Mesothelial cell of epicardium (in vitro differentiated cells): Measurements from ENCODE around the gene UBL4B. TPM values are rescaled to one million over a fixed set of nuclear protein-coding genes. Genes with fewer than 3 reads are reported as not detected.

Experiments used
- DNase-seq, 2 experiments: peaks; one replicate each; pipeline ENCODE4 v3.0.0; 2021; ENCODE audit warnings: low spot score in 2 of 2; ENCODE audit not compliant: unreplicated experiment in 2 of 2
- H3K27ac Mint-ChIP-seq: 2 replicates; pipeline ENCODE4 v1.8.0; 2021; ENCODE audit warnings: mixed read lengths
- H3K27me3 Mint-ChIP-seq: 2 replicates; pipeline ENCODE4 v1.8.0; 2021; ENCODE audit warnings: low read depth, mixed read lengths
- H3K36me3 Mint-ChIP-seq: 2 replicates; pipeline ENCODE4 v1.8.0; 2021; ENCODE audit warnings: mixed read lengths
- H3K4me1 Mint-ChIP-seq: 2 replicates; pipeline ENCODE4 v1.8.0; 2021; ENCODE audit warnings: mixed read lengths
- H3K4me3 Mint-ChIP-seq: 2 replicates; pipeline ENCODE4 v1.8.0; 2021; ENCODE audit warnings: mild to moderate bottlenecking, moderate library complexity, mixed read lengths
- H3K9me3 Mint-ChIP-seq: 2 replicates; pipeline ENCODE4 v1.8.0; 2021; ENCODE audit warnings: mixed read lengths
- CTCF ChIP-seq: fragments of 200-600 bp; sonication (generic); IDR thresholded peaks from one replicate; pipeline ENCODE4 v1.5.0; 2021; ENCODE audit warnings: antibody characterized with exemption; ENCODE audit not compliant: unreplicated experiment
- total RNA-seq: library from RNA; stranded (reverse); gene quantifications from 3 replicates; pipeline ENCODE4 v1.2.1, GENCODE V29; 2021

The UBL4B gene
- total RNA-seq, 1 donor from 2014 or later, result 10.7 TPM

GRCh38 chr1:110120960-110121561, 8.8 kb downstream of the UBL4B start:
- Mint-ChIP-seq H3K4me3 (no peak overlapping the region), H3K36me3 (peaks cover 12% of the 10 kb centered on the region), H3K27me3 (no peaks in the 10 kb centered on the region), H3K4me1 (peaks cover 7% of the 10 kb centered on the region), H3K27ac (no peak overlapping the region), H3K9me3 (peaks cover 31% of the 10 kb centered on the region)
- DNase-seq, result no peak
- no peak for TF ChIP-seq CTCF

- TF ChIP-seq CTCF, result no peak
- Mint-ChIP-seq H3K9me3 (peaks cover 31% of the 10 kb centered on the region), H3K4me3 (no peak overlapping the region), H3K27me3 (peaks cover 3% of the 10 kb centered on the region), H3K4me1 (no peaks in the 10 kb centered on the region), H3K27ac (no peak overlapping the region), H3K36me3 (peaks cover 12% of the 10 kb centered on the region)
- no peak for DNase-seq
These were observed 11.0 kb downstream of the UBL4B start for GRCh38 chr1:110123224-110123623.

- Mint-ChIP-seq H3K36me3 (peaks cover 8% of the 10 kb centered on the region), H3K27ac (no peak overlapping the region), H3K27me3 (peaks cover 25% of the 10 kb centered on the region), H3K4me1 (peaks cover 7% of the 10 kb centered on the region), H3K9me3 (peaks cover 27% of the 10 kb centered on the region), H3K4me3 (no peak overlapping the region)
- no peak for TF ChIP-seq CTCF
- no peak for DNase-seq
These were observed 13.6 kb downstream of the UBL4B start for GRCh38 chr1:110125810-110126209.

GRCh38 chr1:110130113-110130591, 17.9 kb downstream of the UBL4B start:
- H3K27ac Mint-ChIP-seq, result no peak overlapping the region
- peaks cover 32% of the 10 kb centered on the region for H3K27me3 Mint-ChIP-seq
- no peak overlapping the region for H3K4me3 Mint-ChIP-seq
- no peak for TF ChIP-seq CTCF
- peak in 1 of 2 experiments; percentile 43 for DNase-seq
- H3K9me3 Mint-ChIP-seq, result peaks cover 4% of the 10 kb centered on the region
- peaks cover 7% of the 10 kb centered on the region for H3K4me1 Mint-ChIP-seq
- H3K36me3 Mint-ChIP-seq, result no peaks in the 10 kb centered on the region

- no peak for TF ChIP-seq CTCF
- H3K27ac Mint-ChIP-seq, result no peak overlapping the region
- no peaks in the 10 kb centered on the region for H3K36me3 Mint-ChIP-seq
- H3K9me3 Mint-ChIP-seq, result peaks cover under 1% of the 10 kb centered on the region
- peaks cover 32% of the 10 kb centered on the region for H3K27me3 Mint-ChIP-seq
- DNase-seq, result no peak
- H3K4me3 Mint-ChIP-seq, result no peak overlapping the region
- peaks cover 7% of the 10 kb centered on the region for H3K4me1 Mint-ChIP-seq
These were observed 18.7 kb downstream of the UBL4B start for GRCh38 chr1:110130989-110131388.
